Effector memory CD4-positive, alpha-beta T cell (primary cell): ENCODE results near the gene TUBD1.
"Not testable (repeated sequence)": the region's sequence is repeated elsewhere in the genome, so short reads cannot be mapped to it uniquely, and the experiment has no call there.

Experiments used
- DNase-seq, 3 donors: peaks; one replicate each; pipeline ENCODE4 v3.0.0-alpha.2; 2020
- H3K27ac ChIP-seq: 2 replicates; pipeline ENCODE4 v1.7.0; 2013; ENCODE audit warnings: mild to moderate bottlenecking, low read length, moderate library complexity; ENCODE audit not compliant: insufficient read depth, poor library complexity, severe bottlenecking
- H3K27me3 ChIP-seq: replicated peaks from 2 replicates; pipeline ENCODE4 v1.7.0; 2013; ENCODE audit warnings: mild to moderate bottlenecking, low read length; ENCODE audit not compliant: insufficient read depth, control insufficient read depth, poor library complexity, severe bottlenecking
- H3K36me3 ChIP-seq: 2 replicates; pipeline ENCODE4 v1.7.0; 2013; ENCODE audit warnings: mild to moderate bottlenecking, low read length, moderate library complexity; ENCODE audit not compliant: control insufficient read depth, insufficient read depth
- H3K4me1 ChIP-seq: 2 replicates; pipeline ENCODE4 v1.7.0; 2013; ENCODE audit warnings: low read length, mild to moderate bottlenecking; ENCODE audit not compliant: control insufficient read depth, insufficient read depth, poor library complexity, severe bottlenecking
- H3K4me3 ChIP-seq: 2 replicates; pipeline ENCODE4 v1.7.0; 2013; ENCODE audit warnings: low read length, low read depth, mild to moderate bottlenecking; ENCODE audit not compliant: insufficient read depth, poor library complexity, severe bottlenecking
- H3K9me3 ChIP-seq: 2 replicates; pipeline ENCODE4 v1.7.0; 2013; ENCODE audit warnings: mild to moderate bottlenecking, low read length, moderate library complexity; ENCODE audit not compliant: control insufficient read depth

Gene TUBD1

DNA sequence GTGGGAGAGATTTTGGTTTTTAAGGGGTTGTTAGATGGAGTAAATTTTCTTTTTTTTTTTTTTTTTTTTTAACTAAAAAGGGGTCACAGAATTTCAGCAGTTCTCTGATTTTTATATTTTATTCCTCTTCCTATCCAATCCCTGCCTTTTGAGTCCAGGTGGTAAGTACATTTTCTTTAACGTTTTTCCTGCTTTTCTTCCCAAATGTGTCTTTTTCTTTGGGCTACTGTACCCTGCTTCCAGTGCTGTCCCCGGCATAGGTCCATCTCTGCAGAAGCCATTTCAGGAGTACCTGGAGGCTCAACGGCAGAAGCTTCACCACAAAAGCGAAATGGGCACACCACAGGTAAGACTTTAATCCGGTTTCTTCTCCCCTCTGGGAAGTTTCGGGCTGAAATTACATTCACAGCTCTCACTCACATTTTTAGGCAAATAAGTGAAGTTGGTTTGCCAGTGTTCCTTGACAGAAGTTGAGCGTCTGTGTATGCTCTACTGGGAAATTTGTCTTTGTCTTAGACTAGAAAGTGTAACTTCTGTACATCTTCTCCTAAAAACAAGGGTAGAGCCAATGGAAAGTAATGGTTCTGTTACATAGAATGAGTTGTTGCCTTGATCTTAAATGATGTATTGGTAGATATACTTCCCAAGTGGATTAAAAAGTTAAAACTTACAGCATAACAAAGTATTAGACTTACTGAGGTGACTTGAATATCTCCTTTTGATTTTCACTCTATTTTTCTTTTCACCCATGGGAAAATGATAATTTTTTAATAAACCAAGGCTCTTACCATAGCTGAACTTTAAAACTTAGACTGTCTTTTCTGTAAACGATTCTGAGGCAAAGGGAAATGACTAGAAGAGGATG lies 54.5 kb downstream of the TUBD1 start:
- no peak for DNase-seq
- Histone ChIP-seq H3K36me3 (peaks cover 5% of the 10 kb centered on the region), H3K9me3 (no peaks in the 10 kb centered on the region), H3K27ac (peak overlapping the region; percentile 91), H3K4me3 (peak overlapping the region; percentile 76), H3K4me1 (peaks cover 7% of the 10 kb centered on the region), H3K27me3 (no peaks in the 10 kb centered on the region)

DNA sequence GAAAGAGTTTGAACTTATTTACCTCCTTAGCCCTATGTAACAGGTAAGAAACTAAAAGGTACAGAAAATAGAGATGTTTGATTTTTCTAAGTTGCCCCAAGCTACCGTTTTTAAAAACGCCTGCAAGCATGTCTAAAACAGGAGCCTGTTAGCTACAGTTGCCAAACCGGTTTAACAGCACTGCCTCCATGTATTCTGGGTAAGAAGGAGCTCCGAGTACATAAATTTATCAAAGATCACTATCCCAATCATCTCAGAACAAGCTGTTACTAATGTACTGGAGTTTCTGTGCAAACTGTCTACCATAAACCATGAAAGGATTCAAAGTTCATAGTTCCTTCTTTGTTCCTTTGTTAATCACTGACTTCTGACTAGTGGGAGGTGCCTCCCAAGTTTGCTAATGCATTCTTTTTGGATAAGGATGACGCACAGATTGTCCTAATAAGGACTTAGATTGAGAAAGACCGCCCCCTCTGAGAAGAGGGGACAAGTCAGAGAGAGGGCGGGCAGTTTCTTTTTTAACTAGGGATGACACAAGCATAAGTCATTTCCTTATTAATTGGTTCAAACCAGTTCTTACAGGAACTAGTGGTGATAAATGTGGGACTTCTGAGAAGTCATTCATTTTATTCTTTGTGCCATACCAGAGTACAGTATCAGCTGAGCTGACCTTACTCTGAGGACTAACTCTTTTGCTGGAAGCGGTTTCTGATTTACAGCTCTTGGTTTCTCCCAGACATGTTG lies 55.3 kb downstream of the TUBD1 start:
- peak overlapping the region; percentile 76 for H3K4me3 ChIP-seq
- H3K4me1 ChIP-seq = no peaks in the 10 kb centered on the region
- DNase-seq = peak; percentile 56 to 72 (median 64)
- peaks cover 5% of the 10 kb centered on the region for H3K36me3 ChIP-seq
- no peaks in the 10 kb centered on the region for H3K27me3 ChIP-seq
- peak overlapping the region; percentile 91 for H3K27ac ChIP-seq
- H3K9me3 ChIP-seq = no peaks in the 10 kb centered on the region

DNA sequence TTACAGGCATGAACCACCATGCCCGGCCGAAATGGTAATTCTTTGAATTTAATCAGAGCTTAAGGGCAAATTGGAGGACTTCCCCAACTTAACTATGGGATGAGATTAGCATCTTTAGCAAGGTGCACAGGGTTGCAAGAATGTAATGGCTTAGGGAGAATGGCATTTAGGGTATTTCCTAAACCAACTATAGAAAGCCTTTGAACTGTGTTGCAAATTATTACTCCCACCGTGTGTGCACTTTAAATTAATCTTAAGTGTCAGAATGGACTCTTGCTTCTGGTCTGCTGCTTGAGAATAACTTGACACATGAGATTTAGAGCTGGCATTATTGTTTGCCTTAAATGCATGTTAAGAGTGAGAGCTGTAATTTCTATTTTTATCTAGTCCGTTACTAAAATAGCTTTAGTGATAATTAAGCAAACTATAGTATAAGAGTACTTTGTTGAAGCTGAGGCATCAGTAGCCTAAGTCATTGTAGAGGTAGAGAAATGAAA lies 59.8 kb downstream of the TUBD1 start:
- H3K27ac ChIP-seq = no peak overlapping the region
- no peaks in the 10 kb centered on the region for H3K9me3 ChIP-seq
- no peak overlapping the region for H3K4me3 ChIP-seq
- DNase-seq = no peak
- no peaks in the 10 kb centered on the region for H3K36me3 ChIP-seq
- H3K4me1 ChIP-seq = peaks cover 21% of the 10 kb centered on the region
- H3K27me3 ChIP-seq = no peaks in the 10 kb centered on the region

DNA sequence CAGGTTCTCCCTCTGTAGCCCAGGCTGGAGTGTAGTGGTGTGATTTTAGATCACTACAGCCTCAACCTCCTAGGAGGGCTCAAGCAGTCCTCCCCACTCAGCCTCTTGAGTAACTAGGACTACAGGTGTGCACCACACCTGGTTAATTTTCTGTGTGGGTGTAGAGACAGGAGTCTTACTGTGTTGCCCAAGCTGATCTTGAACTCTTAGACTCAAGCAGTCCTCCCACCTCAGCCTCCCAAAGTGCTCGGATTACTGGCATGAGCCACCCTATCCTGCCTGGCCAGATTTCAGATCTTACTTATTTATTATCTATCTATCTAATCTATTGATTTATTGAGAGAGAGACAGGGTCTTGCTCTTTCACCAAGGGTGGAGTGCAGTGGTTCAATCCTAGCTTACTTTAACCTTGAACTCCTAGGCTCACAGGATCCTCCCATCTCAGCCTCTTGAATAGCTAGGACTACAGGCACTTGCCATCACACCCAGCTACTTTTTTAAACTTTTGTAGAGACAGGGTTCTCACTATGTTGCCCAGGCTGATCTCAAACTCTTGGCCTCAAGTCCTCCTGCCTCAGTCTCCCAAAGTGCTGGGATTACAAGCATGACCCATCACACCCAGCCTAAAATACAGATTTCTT lies 61.8 kb downstream of the TUBD1 start:
- peak overlapping the region; percentile 67 for H3K27ac ChIP-seq
- H3K4me3 ChIP-seq = no peak overlapping the region
- no peak for DNase-seq
- H3K9me3 ChIP-seq = no peaks in the 10 kb centered on the region
- H3K27me3 ChIP-seq = no peaks in the 10 kb centered on the region
- H3K36me3 ChIP-seq = no peaks in the 10 kb centered on the region
- peaks cover 37% of the 10 kb centered on the region for H3K4me1 ChIP-seq

DNA sequence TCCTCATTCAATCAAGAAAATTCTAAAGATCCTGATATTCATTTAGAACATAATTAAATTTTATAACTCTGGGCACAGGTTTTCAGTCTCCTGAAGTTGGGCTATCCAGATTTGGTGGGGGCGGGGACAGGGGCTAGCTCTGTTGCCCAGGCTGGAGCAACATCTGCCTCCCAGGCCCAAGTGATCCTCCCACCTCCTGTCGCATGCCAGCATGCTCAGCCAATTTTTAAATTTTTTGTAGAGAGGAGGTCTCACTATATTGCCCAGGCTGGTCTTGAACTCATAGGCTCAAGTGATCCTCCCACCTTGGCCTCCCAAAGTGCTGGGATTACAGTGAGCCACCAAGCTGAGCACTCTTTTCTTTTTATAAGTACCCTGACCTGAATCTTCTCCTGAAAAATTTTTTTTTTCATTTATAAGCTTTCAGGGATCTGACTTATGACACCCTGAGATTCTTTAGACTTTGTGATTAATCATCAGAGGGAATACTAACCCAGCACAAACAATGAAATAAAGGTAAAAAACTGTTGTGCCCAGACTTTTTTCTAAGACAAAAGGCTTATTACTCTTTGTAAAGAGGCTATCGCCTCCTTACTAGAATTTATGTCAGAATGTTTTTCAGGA lies 62.6 kb downstream of the TUBD1 start:
- Histone ChIP-seq H3K4me3 (no peak overlapping the region), H3K4me1 (peaks cover 42% of the 10 kb centered on the region), H3K36me3 (no peaks in the 10 kb centered on the region), H3K27me3 (no peaks in the 10 kb centered on the region), H3K27ac (peak overlapping the region; percentile 67), H3K9me3 (no peaks in the 10 kb centered on the region)
- no peak for DNase-seq

DNA sequence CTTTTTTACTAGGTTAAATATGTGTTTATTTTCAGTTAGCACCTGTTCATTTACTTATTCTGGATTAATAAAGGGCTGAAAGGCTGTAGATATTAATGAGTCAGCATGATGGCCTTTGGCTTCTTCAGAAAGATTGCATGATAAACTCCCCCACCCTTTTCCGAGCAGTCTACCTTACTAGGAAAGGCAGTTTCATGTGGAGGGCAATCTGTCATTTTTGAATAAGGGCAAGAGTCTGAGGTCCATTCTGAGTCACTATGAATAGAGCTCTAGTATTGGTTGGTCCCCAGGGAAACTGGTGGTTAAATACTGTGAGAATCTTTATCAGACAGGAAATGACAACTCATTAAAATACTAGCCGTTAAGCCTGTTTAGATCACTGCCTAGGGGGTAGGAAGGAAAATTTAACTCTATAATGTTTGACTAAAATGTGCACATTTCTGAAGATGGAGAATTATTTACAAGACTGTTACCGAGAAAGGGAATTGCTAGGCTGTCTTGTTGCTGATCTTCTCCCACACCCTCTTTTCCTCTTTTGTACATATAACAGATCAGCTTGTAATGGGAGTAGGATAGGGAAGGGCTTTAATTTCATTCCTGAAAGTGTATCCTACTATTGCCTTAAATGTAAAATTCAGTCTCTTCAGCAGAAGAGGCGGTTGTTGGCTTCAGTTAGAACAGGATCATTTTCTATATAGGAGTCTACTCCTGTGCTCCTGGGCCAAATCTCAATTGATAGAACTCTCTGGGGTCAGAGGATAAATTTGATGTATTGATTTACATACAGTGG lies 63.3 kb downstream of the TUBD1 start:
- H3K9me3 ChIP-seq = no peaks in the 10 kb centered on the region
- H3K27me3 ChIP-seq = no peaks in the 10 kb centered on the region
- H3K4me1 ChIP-seq = peaks cover 42% of the 10 kb centered on the region
- no peak for DNase-seq
- H3K36me3 ChIP-seq = no peaks in the 10 kb centered on the region
- peak overlapping the region; percentile 67 for H3K27ac ChIP-seq
- H3K4me3 ChIP-seq = peak overlapping the region; percentile 18

DNA sequence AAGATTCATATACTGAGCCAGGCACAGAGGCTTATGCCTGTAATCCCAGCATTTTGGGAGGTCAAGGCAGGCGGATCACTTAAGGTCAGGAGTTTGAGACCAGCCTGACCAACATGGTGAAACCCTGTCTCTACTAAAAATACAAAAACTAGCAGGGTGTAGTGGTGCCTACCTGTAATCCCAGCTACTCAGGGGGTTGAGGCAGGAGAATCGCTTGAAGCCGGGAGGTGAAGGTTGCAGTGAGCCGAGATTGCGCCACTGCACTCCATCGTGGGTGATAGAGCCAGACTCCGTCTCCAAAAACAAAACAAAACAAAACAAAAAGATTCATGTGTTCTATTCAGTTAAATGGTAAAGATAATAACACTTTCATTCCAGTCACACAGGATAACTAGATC lies 63.9 kb downstream of the TUBD1 start:
- Histone ChIP-seq H3K27ac (peak overlapping the region; percentile 67), H3K4me1 (peaks cover 42% of the 10 kb centered on the region)
- H3K9me3 ChIP-seq, DNase-seq, H3K36me3 ChIP-seq, H3K27me3 ChIP-seq, H3K4me3 ChIP-seq: not testable (repeated sequence)

DNA sequence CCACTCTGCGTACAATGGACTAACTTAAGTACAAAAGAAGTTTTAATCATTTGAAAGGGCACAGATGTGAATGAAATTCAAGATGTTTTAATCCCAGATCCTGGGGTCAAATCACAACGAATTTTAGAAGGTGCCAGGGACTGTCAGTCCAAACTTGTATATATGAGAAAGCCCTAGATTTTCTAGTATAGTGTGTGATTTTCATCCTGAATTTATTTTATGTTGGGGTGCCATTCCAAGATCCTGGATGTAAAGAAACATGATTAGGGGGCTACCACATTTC lies 64.3 kb downstream of the TUBD1 start:
- H3K4me3 ChIP-seq = peak overlapping the region; percentile 1

DNA sequence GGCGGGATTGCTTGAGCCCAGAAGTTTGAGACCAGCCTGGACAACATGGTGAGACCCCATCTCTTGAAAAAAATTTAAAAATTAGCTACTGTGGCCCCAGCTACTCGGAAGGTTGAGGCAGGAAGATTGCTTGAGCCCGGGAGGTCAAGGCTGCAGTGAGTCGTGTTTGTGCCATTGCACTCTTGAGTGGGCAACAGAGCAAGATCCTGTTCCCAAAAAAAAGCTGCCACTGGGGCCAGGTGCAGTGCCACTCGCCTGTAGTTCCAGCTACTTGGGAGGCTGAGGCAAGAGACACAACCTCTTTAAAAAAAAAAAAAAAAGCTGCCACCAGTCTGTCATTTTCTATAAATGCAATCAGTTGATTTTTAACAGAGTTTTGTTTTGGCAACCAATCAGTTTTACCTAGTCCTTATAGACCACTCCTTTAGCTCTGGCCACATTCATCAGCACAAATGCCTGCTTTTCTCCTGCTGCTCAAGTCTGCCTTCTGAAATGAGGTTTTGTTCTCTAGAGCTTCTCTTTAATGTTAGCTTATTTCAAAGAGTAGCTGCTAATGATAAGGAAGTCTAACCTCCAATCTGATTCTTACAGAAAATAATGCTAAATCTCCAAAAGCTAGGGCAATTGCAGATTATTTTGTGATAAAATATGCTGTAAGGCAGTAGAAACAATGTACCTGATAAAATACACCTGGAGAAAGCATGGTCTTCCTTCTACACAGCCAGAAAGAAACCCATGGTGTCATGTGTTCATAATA lies 64.8 kb downstream of the TUBD1 start:
- Histone ChIP-seq H3K27ac (peak overlapping the region; percentile 67), H3K9me3 (no peaks in the 10 kb centered on the region), H3K4me3 (peak overlapping the region; percentile 1), H3K4me1 (peaks cover 42% of the 10 kb centered on the region), H3K36me3 (no peaks in the 10 kb centered on the region), H3K27me3 (no peaks in the 10 kb centered on the region)
- DNase-seq = no peak

More for the DNA sequence above, 64.3 kb downstream of the TUBD1 start:
- Histone ChIP-seq H3K27ac (peak overlapping the region; percentile 67), H3K36me3 (no peaks in the 10 kb centered on the region), H3K4me1 (peaks cover 42% of the 10 kb centered on the region), H3K27me3 (no peaks in the 10 kb centered on the region), H3K9me3 (no peaks in the 10 kb centered on the region)
- no peak for DNase-seq
